Stomach (tissue), 9 donors: ENCODE results near the gene SELENBP1. TPM values are rescaled to one million over a fixed set of nuclear protein-coding genes. Genes with fewer than 3 reads are reported as not detected.

Experiments
- DNase-seq, 2 donors: peaks; one replicate each; pipeline versions ENCODE4 v3.0.0 to v3.0.0-alpha.2; 2013 to 2019
- H3K27ac ChIP-seq, 5 donors: fragments of 200-600 bp in 4 of 5; sonication (generic) in 4 of 5; one replicate each; pipeline ENCODE4 v1.5.1; 2013 to 2019; ENCODE audit warnings: mild to moderate bottlenecking in 1 of 5, moderate library complexity in 1 of 5
- H3K27me3 ChIP-seq, 3 donors: fragments of 200-600 bp; sonication (generic); one replicate each; pipeline ENCODE4 v1.5.1; 2017 to 2019; ENCODE audit warnings: mixed run types in 1 of 3
- H3K36me3 ChIP-seq, 4 donors: fragments of 200-600 bp; sonication (generic); 1 replicate in 3 of 4; 2 replicates in 1 of 4; pipeline ENCODE4 v1.5.1; 2016 to 2019
- H3K4me1 ChIP-seq, 4 donors: fragments of 200-600 bp; sonication (generic); one replicate each; pipeline ENCODE4 v1.5.1; 2016 to 2019
- H3K4me3 ChIP-seq, 4 donors: fragments of 200-600 bp; sonication (generic) in 3 of 4; one replicate each; pipeline ENCODE4 v1.5.1; 2016 to 2019; ENCODE audit warnings: mild to moderate bottlenecking in 1 of 4
- H3K9me3 ChIP-seq, 4 donors: fragments of 200-600 bp; sonication (generic); one replicate each; pipeline ENCODE4 v1.5.1; 2016 to 2019
- CTCF ChIP-seq, 7 experiments: fragments of 450-650 bp in 4 of 7; fragments of 200-600 bp in 3 of 7; sonication (generic) in 3 of 7; IDR thresholded peaks; one replicate each; pipeline ENCODE4 v1.5.1; 2016 to 2019; ENCODE audit warnings: antibody characterized with exemption in 7 of 7, control low read depth in 2 of 7, mild to moderate bottlenecking in 1 of 7
- EP300 ChIP-seq: sonication (generic); formaldehyde crosslinking; IDR thresholded peaks from one replicate; pipeline ENCODE4 v1.6.1; 2017; ENCODE audit warnings: antibody characterized with exemption
- POLR2A ChIP-seq, 4 donors: fragments of 450-650 bp; IDR thresholded peaks; one replicate each; pipeline ENCODE4 v1.6.1; 2016; ENCODE audit warnings: antibody characterized with exemption in 4 of 4, control low read depth in 2 of 4, mild to moderate bottlenecking in 1 of 4, moderate library complexity in 1 of 4
- POLR2AphosphoS5 ChIP-seq, 3 donors: sonication (generic); formaldehyde crosslinking; IDR thresholded peaks; one replicate each; pipeline ENCODE4 v1.6.1; 2016; ENCODE audit warnings: antibody characterized with exemption in 3 of 3
- WGBS, 5 donors: extraction: QIAGEN DNeasy Blood & Tissue Kit in 3 of 5; methylation state at CpG; one replicate each; pipeline versions ENCODE4 v1.1.5 to v1.1.7; 2013 to 2018; 5-methylcytosine and 5-hydroxymethylcytosine counted together
- intact Hi-C: fragments of 100-400 bp; cut with DNase I; formaldehyde crosslinking; loops from one replicate; pipeline ENCODE4 v1.15.1; 2023; ENCODE audit warnings: low total_unique reads
- polyA plus RNA-seq, 3 donors: library from polyadenylated mRNA; stranded (reverse); fragments of 200-250 nt; gene quantifications; one replicate each; pipeline ENCODE4 v1.2.3, GENCODE V29; 2013
- total RNA-seq, 5 donors: library from RNA; depleted of rRNA; stranded (reverse); fragments of >200 nt; gene quantifications; one replicate each; pipeline versions ENCODE4 v1.1.0 to v1.2.3, GENCODE V29; 2014 to 2016
- donor health status: healthy with polysubstance abuse.
- donor health status: Bipolar disorder and iron deficiency.
- donor health status: healthy.

The SELENBP1 gene
- total and polyA plus RNA-seq, 8 donors = 68.8 to 661 (median 175) TPM

- no peak for DNase-seq
- Histone ChIP-seq H3K27me3 (no peaks in the 10 kb centered on the region), H3K4me3 (no peak overlapping the region), H3K4me1 (peaks cover 0 to 8% (median 3%) of the 10 kb centered on the region in 4 donors), H3K27ac (no peak overlapping the region), H3K36me3 (peaks cover 77 to 100% (median 99%) of the 10 kb centered on the region in 4 donors), H3K9me3 (no peaks in the 10 kb centered on the region)
- 86 to 87% (median 86%) methylated on average over 8 of the region's 8 CpGs for WGBS, 5 donors
- intact Hi-C loops = loop anchor here (10.0 kb wide), 1 partner anchor 101 kb away; no protein-coding TSS in a partner anchor
- TF ChIP-seq POLR2A (IDR thresholded peaks at IDR 0.05) (no peak), CTCF (IDR thresholded peaks at IDR 0.05) (no peak), POLR2AphosphoS5 (IDR thresholded peaks at IDR 0.05) (no peak), EP300 (no peak)
Observed at GRCh38 chr1:151406176-151406575, 33.7 kb upstream of the SELENBP1 start.

- H3K9me3 ChIP-seq = no peaks in the 10 kb centered on the region
- no peak for DNase-seq
- H3K27ac ChIP-seq = no peak overlapping the region
- no peak for TF ChIP-seq POLR2AphosphoS5 (IDR thresholded peaks at IDR 0.05)
- no peak for TF ChIP-seq CTCF (IDR thresholded peaks at IDR 0.05)
- no peak for TF ChIP-seq POLR2A (IDR thresholded peaks at IDR 0.05)
- TF ChIP-seq EP300 = no peak
- WGBS, 5 donors = 87 to 95% (median 91%) methylated on average over 13 of the region's 13 CpGs
- intact Hi-C loops = loop anchor here (10.0 kb wide), 1 partner anchor 101 kb away; no protein-coding TSS in a partner anchor
- H3K27me3 ChIP-seq = no peaks in the 10 kb centered on the region
- H3K4me3 ChIP-seq = no peak overlapping the region
- H3K4me1 ChIP-seq = peaks cover 8 to 16% (median 11%) of the 10 kb centered on the region in 4 donors
- H3K36me3 ChIP-seq = peaks cover 76 to 100% (median 99%) of the 10 kb centered on the region in 4 donors
Observed at GRCh38 chr1:151405187-151405951, 32.9 kb upstream of the SELENBP1 start.

- peaks cover 14 to 24% (median 17%) of the 10 kb centered on the region in 4 donors for H3K4me1 ChIP-seq
- 82 to 97% (median 89%) methylated on average over 3 of the region's 3 CpGs for WGBS, 5 donors
- TF ChIP-seq POLR2A (IDR thresholded peaks at IDR 0.05) = no peak
- no peak for TF ChIP-seq EP300
- no peak for TF ChIP-seq CTCF (IDR thresholded peaks at IDR 0.05)
- TF ChIP-seq POLR2AphosphoS5 (IDR thresholded peaks at IDR 0.05) = no peak
- intact Hi-C loops = loop anchor here (10.0 kb wide), 1 partner anchor 99 kb away; no protein-coding TSS in a partner anchor
- H3K27ac ChIP-seq = peak overlapping the region in 1 of 5 donors; percentile 6
- peaks cover 63 to 83% (median 82%) of the 10 kb centered on the region in 4 donors for H3K36me3 ChIP-seq
- no peaks in the 10 kb centered on the region for H3K9me3 ChIP-seq
- H3K27me3 ChIP-seq = no peaks in the 10 kb centered on the region
- DNase-seq = no peak
- no peak overlapping the region for H3K4me3 ChIP-seq
Observed at GRCh38 chr1:151403612-151404011, 31.1 kb upstream of the SELENBP1 start.

- H3K27ac ChIP-seq = no peak overlapping the region
- intact Hi-C loops = loop anchor here (10.0 kb wide), 1 partner anchor 98 kb away; no protein-coding TSS in a partner anchor
- no peak for DNase-seq
- H3K36me3 ChIP-seq = peaks cover 56 to 75% (median 73%) of the 10 kb centered on the region in 4 donors
- H3K9me3 ChIP-seq = no peaks in the 10 kb centered on the region
- no peak overlapping the region for H3K4me3 ChIP-seq
- no peak for TF ChIP-seq POLR2A (IDR thresholded peaks at IDR 0.05)
- TF ChIP-seq CTCF (IDR thresholded peaks at IDR 0.05) = no peak
- no peak for TF ChIP-seq POLR2AphosphoS5 (IDR thresholded peaks at IDR 0.05)
- no peak for TF ChIP-seq EP300
- WGBS, 5 donors = 51 to 68% (median 61%) methylated on average over 2 of the region's 2 CpGs
- H3K27me3 ChIP-seq = no peaks in the 10 kb centered on the region
- peaks cover 14 to 25% (median 17%) of the 10 kb centered on the region in 4 donors for H3K4me1 ChIP-seq
Observed at GRCh38 chr1:151402764-151403163, 30.3 kb upstream of the SELENBP1 start.
